Medulla oblongata (tissue), 1 donor: ENCODE measurements around the gene XPO6.

ENCODE experiments used
- DNase-seq: peaks from one replicate; pipeline ENCODE4 v3.0.0-alpha.2; 2015; ENCODE audit errors: extremely low spot score

Gene XPO6

GRCh38 chr16:28183484-28183883 is 28.3 kb downstream of the XPO6 start:
- no peak for DNase-seq

DNA sequence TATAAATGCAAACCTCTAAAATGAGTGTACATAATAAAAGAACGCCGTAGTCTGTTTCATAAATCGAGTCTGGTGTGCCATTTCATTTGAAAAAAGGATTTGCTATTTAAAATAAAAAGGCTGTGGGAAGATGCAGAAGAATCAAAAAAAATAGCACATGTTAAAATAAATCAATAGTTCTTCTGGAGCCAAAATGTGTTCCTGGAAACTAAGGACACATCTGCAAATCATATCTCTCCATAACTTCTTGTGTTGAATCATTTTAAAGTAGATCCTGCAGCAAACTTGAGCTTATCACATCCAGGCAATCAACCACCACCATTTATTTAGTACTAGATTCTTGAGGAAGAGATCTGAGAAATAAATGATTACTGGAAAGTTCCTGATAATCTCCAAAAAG is 29.0 kb downstream of the XPO6 start:
- DNase-seq, result no peak

GRCh38 chr16:28182183-28182582 is 29.6 kb downstream of the XPO6 start:
- no peak for DNase-seq

DNA sequence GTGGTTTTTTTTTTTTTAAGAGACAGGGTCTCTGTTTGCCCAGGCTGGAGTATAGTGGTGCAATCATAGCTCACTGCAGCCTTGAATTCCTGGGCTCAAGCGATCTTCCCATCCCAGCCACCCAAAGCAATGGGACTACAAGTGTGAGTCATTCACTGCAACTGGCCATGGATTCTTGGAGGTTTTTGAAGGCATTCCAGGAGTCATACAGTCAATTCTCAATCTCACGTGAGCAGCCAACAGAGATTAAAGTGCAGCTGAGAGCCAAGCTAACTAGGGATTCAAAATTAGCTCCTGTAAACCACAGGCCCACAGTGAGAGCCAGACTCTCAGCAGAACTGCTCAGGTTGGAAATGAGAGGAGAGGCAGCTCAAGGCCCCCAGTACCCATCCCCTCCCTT is 30.2 kb downstream of the XPO6 start:
- DNase-seq, result no peak

DNA sequence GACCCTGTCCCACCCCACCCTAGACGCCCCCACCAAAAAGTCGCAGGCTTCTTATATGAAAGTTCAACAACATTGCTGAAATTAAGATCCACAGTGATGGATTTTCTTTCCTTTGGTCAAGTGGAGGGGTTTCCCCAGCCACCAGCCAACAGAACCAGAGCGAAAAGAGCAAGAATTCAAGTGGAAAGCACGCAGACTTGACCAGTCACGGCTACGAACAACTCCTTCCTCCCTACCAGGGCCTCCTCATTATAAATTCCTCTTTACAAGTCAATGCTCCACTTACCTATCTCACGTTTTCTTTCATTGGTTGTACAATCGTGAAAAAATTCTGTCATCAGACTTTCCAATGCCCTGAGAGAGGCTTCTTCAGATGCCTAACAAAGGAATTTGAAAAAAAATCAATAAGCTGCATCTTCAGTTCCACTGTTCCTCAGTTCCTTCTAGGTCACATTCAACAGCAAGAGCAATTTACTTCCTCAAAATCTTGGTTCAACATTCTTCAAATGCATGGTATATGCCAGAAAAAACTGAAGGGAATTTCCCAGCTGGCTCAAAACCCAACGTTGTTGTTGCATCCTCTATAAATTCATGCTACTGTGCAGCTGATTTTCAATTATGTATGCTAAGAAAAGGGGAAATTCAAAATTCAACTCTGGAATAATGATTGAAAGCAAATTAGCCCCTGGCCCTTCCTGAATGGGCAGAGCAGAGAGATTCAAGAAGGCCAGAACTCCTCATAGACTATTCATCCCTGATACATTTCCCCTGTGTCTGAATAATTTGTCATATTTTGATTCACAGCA is 30.9 kb downstream of the XPO6 start:
- peak; percentile 64 for DNase-seq

DNA sequence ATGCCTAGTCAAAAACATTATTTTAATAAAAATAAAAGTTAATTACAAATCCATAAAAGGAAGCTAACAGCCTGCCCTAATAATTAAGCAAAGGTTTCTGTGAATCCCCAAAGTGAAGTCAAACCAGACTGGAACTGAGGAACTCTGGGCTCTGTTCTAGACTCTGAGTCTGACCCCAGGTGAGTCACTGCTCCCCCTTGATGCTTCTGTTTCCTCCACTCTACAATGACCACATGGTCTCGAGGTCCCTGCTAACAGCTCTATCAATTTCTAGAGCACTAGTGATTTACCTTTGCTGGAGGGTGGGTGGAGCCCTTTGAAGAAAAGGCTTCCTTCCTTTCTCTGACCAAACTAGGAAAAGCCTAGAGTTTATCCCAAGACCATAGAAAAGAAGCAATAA is 32.4 kb downstream of the XPO6 start:
- no peak for DNase-seq

- no peak for DNase-seq
Measured at GRCh38 chr16:28175715-28176114, 36.0 kb downstream of the XPO6 start.

GRCh38 chr16:28172336-28172735 is 39.4 kb downstream of the XPO6 start:
- no peak for DNase-seq

DNA sequence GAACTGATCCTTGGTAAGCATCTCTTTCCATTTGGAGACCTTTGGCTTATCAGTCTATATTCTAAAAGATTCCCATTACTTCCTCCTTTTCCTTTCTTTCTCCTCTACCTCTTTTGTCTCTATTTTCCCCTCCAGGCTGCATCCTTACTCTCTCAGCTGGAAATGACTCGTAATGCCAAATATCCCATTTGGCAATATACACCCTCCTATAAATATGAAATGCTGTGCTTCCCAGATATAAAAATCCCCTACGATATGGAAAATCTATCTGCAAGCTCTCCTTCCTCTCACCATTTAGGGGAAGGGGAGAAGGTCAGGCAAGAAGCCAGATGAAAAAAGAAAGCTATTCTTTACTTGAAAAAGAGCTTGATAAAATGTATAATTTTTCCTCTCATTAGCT is 39.9 kb downstream of the XPO6 start:
- no peak for DNase-seq

GRCh38 chr16:28168991-28169554 is 42.7 kb downstream of the XPO6 start:
- no peak for DNase-seq

GRCh38 chr16:28167730-28168129 is 44.0 kb downstream of the XPO6 start:
- DNase-seq, result no peak

- DNase-seq, result no peak
Measured at GRCh38 chr16:28167221-28167620, 44.5 kb downstream of the XPO6 start.

GRCh38 chr16:28166394-28167208 is 45.2 kb downstream of the XPO6 start:
- no peak for DNase-seq

DNA sequence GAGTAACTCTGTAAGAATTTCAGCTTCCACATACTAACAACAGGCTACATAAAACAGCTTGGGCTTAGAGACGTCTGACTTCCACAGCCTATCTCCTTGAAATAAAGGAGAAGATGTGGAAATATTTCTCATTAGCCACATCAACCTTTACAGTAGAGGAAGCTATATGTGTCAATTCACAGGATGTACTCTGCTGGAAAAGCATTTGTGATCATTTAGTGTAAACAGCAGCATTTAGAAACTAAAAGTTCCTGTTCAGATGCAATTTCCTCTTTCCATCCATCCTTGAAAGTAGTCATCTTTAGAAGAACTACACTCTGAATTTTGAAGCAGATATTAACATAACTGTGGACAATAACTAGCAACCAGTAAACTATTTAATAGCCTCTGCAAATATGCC is 46.2 kb downstream of the XPO6 start:
- no peak for DNase-seq

DNA sequence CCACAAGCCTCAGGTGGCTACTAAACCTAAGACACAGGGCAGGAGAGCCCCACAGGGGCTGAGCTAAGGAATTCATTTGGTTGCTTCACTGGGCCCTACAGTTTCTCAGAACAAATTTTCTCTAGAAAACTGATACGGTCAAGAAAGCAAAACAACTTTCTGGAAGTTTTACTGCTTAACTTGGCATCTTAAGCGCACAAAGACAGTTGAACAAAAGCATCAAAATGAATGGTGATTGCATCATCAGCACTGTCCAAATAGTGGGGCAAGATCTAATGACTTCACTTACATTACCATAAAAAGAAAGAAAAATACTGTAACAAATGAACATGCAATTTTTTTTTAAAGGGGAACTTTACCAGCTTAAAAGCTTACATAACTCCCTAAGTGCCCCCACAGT is 47.6 kb downstream of the XPO6 start:
- peak; percentile 31 for DNase-seq

DNA sequence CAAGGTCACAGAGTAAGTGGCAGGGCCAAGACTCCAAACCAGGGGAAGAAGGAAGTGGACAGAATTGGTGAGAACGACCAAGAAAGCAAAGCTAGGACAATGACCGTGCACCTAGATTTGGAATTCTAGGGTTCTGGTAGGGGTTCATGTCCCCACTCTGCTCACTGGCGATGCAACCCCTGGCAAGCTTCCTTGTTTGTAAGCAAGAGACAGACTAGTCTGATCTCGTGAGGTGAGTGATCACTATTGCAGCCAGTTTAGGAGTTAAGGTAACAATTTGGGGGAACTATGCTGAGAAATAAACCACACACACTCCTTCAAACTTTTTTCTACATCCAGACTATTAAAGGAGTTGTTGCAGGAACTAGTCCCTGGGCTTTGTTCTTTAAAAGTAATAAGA is 48.1 kb downstream of the XPO6 start:
- no peak for DNase-seq

DNA sequence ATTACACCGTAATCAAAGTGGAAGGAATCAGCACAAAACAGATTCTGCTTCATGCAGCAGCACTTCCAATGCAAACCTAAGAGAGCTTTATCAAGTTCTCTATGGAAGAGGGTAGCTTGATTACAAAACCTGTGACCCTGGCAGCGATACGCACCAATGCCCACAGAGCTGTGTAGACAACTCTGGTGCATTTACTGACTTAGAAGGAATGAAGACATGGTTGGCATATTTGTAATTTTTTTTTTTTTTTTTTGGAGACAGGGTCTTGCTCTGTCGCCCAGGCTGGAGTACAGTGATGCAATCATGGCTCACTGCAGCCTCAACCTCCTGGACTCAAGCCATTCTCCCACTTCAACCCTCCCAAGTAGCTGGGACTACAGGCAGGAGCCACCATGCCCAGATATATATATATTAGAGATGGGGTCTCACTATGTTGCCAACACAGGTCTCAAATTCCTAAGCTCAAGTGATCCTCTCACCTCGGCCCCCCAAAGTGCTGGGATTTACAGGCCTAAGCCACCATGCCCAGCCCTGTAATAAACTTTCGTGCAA is 49.4 kb downstream of the XPO6 start:
- DNase-seq, result no peak

GRCh38 chr16:28161626-28162025 is 50.1 kb downstream of the XPO6 start:
- no peak for DNase-seq

- DNase-seq, result peak; percentile 85
Measured at GRCh38 chr16:28158136-28158535, 53.6 kb downstream of the XPO6 start.

DNA sequence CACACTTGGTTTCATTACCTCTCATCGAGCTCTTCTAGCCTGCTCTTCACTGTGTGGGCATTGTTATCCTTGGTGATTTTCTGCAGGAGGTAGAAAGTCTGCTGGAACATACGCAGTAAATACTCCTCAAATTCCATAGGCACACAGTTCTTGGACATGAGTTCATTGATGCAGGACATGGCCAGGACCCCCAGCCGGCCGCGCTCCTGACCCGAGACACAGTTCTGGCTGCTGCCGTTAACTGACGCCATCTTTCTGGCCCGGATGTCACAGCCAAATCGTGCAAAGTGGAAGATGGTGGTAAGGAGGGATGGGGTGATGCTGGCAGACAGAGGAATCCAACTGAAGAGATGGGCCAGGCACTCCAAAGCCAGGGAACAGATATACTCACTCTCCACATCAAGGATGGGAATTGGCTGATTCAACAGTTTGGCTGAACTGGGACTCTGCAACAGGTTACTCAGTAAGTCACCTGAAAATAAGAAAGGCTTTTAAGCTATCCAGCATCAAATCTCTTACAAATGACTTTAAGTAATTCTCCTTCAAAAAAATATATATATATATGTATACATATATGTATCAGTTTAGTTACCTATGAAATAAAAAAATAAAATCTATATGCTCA is 55.6 kb downstream of the XPO6 start:
- no peak for DNase-seq

DNA sequence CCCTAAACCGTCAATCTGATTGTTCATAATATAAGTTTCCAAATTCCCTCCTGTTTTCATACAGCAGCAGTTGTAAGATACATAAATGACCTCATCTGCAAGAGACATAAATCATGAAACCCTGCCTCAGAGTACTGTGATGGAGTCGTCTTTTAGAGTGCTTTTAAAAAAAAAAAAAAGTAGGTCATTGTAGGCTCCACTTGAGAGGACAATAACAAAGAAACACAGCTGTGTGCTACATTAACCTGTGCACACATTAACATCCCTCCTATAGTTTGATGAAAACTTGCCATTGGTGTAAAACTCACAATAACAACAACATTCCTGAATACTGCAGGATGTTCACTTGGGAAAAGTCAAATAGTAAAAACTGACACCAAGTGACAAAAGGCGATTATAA is 56.5 kb downstream of the XPO6 start:
- no peak for DNase-seq

DNA sequence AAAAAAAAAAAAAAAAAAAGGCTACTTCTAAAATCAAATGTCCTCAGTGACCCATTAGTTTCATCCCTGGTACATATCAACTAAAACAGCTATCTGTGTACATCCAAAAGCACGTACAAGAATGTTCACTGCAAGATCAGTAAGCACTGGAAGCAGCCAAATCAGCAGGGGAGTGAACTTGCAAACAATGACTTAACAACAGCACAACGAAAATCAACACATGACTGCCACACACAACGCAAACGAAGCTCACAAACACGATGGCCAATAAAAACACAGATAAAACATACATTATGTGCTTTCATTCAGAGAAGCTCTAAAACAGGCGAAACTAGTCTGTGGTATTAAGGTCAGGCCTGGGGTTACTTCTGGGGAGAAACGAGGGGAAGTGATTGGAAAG is 60.6 kb downstream of the XPO6 start:
- DNase-seq, result no peak
